Measurements from ENCODE around the gene ANKRD66.

The ANKRD66 gene

GRCh38 chr6:46746696-46747095 is at the start of gene ANKRD66:
TSS of gene ANKRD66 (plus strand) at chr6:46746933. CDS start at chr6:46751949, 5,016 bp downstream.
- in situ Hi-C loops (cut with HindIII; ENCODE audit: low sequenced_read_pairs): no loop called here
- no peak within 1 kb of the TSS for H3K4me3 ChIP-seq (ENCODE audit: low read depth, low read length)
- no peak for DNase-seq (ENCODE audit: low read depth, low spot score)
- no peak for TF ChIP-seq CTCF (IDR thresholded peaks at IDR 0.05; ENCODE audit: low read depth, low read length)

- DNase-seq (ENCODE audit: low read depth, low spot score): no peak
- TF ChIP-seq CTCF (IDR thresholded peaks at IDR 0.05; ENCODE audit: low read depth, low read length): no peak
- in situ Hi-C loops (cut with HindIII; ENCODE audit: low sequenced_read_pairs): no loop called here
- no peak overlapping the region for H3K4me3 ChIP-seq (ENCODE audit: low read depth, low read length)
Measured at GRCh38 chr6:46699970-46700369, 46.8 kb upstream of the ANKRD66 start.

GRCh38 chr6:46704562-46704961 is 42.2 kb upstream of the ANKRD66 start:
- DNase-seq (ENCODE audit: low read depth, low spot score): peak; percentile 31
- in situ Hi-C loops (cut with HindIII; ENCODE audit: low sequenced_read_pairs): no loop called here
- no peak overlapping the region for H3K4me3 ChIP-seq (ENCODE audit: low read depth, low read length)
- peak; percentile 12 for TF ChIP-seq CTCF (IDR thresholded peaks at IDR 0.05; ENCODE audit: low read depth, low read length)

- H3K4me3 ChIP-seq (ENCODE audit: low read depth, low read length): no peak overlapping the region
- DNase-seq (ENCODE audit: low read depth, low spot score): no peak
- in situ Hi-C loops (cut with HindIII; ENCODE audit: low sequenced_read_pairs): no loop called here
- no peak for TF ChIP-seq CTCF (IDR thresholded peaks at IDR 0.05; ENCODE audit: low read depth, low read length)
Measured at GRCh38 chr6:46706464-46706863, 40.3 kb upstream of the ANKRD66 start.

- TF ChIP-seq CTCF (IDR thresholded peaks at IDR 0.05; ENCODE audit: low read depth, low read length): no peak
- in situ Hi-C loops (cut with HindIII; ENCODE audit: low sequenced_read_pairs): no loop called here
- no peak for DNase-seq (ENCODE audit: low read depth, low spot score)
- no peak overlapping the region for H3K4me3 ChIP-seq (ENCODE audit: low read depth, low read length)
Measured at GRCh38 chr6:46711491-46711890, 35.2 kb upstream of the ANKRD66 start.

GRCh38 chr6:46715141-46715540 is 31.6 kb upstream of the ANKRD66 start:
- TF ChIP-seq CTCF (IDR thresholded peaks at IDR 0.05; ENCODE audit: low read depth, low read length): no peak
- in situ Hi-C loops (cut with HindIII; ENCODE audit: low sequenced_read_pairs): no loop called here
- peak; percentile 35 for DNase-seq (ENCODE audit: low read depth, low spot score)

GRCh38 chr6:46719099-46719498 is 27.6 kb upstream of the ANKRD66 start:
- TF ChIP-seq CTCF (IDR thresholded peaks at IDR 0.05; ENCODE audit: low read depth, low read length): no peak
- DNase-seq (ENCODE audit: low read depth, low spot score): peak; percentile 79
- no peak overlapping the region for H3K4me3 ChIP-seq (ENCODE audit: low read depth, low read length)
- in situ Hi-C loops (cut with HindIII; ENCODE audit: low sequenced_read_pairs): no loop called here

More at GRCh38 chr6:46715141-46715540, 31.6 kb upstream of the ANKRD66 start:
- no peak overlapping the region for H3K4me3 ChIP-seq (ENCODE audit: low read depth, low read length)

Data from astrocyte of the spinal cord (primary cell).